Stomach (tissue), 4 donors: ENCODE results near the gene MTF1.

ENCODE experiments used
- CTCF ChIP-seq, 7 experiments: fragments of 450-650 bp in 4 of 7; fragments of 200-600 bp in 3 of 7; sonication (generic) in 3 of 7; IDR thresholded peaks; one replicate each; pipeline ENCODE4 v1.5.1; 2016 to 2019; ENCODE audit warnings: antibody characterized with exemption in 7 of 7, control low read depth in 2 of 7, mild to moderate bottlenecking in 1 of 7
- EP300 ChIP-seq: sonication (generic); formaldehyde crosslinking; IDR thresholded peaks from one replicate; pipeline ENCODE4 v1.6.1; 2017; ENCODE audit warnings: antibody characterized with exemption

- TF ChIP-seq CTCF (IDR thresholded peaks at IDR 0.05), result no peak
- no peak for TF ChIP-seq EP300
These were observed 41.9 kb downstream of the MTF1 start for GRCh38 chr1:37817481-37817880.
